Stomach (tissue), 9 donors: ENCODE results near the gene CFAP97D2. TPM values are rescaled to one million over a fixed set of nuclear protein-coding genes. Genes with fewer than 3 reads are reported as not detected.
"Not testable (repeated sequence)": the region's sequence is repeated elsewhere in the genome, so short reads cannot be mapped to it uniquely, and the experiment has no call there.

Source experiments
- DNase-seq, 2 donors: peaks; one replicate each; pipeline versions ENCODE4 v3.0.0 to v3.0.0-alpha.2; 2013 to 2019
- H3K27ac ChIP-seq, 5 donors: fragments of 200-600 bp in 4 of 5; sonication (generic) in 4 of 5; one replicate each; pipeline ENCODE4 v1.5.1; 2013 to 2019; ENCODE audit warnings: mild to moderate bottlenecking in 1 of 5, moderate library complexity in 1 of 5
- H3K27me3 ChIP-seq, 3 donors: fragments of 200-600 bp; sonication (generic); one replicate each; pipeline ENCODE4 v1.5.1; 2017 to 2019; ENCODE audit warnings: mixed run types in 1 of 3
- H3K36me3 ChIP-seq, 4 donors: fragments of 200-600 bp; sonication (generic); 1 replicate in 3 of 4; 2 replicates in 1 of 4; pipeline ENCODE4 v1.5.1; 2016 to 2019
- H3K4me1 ChIP-seq, 4 donors: fragments of 200-600 bp; sonication (generic); one replicate each; pipeline ENCODE4 v1.5.1; 2016 to 2019
- H3K4me3 ChIP-seq, 4 donors: fragments of 200-600 bp; sonication (generic) in 3 of 4; one replicate each; pipeline ENCODE4 v1.5.1; 2016 to 2019; ENCODE audit warnings: mild to moderate bottlenecking in 1 of 4
- H3K9me3 ChIP-seq, 4 donors: fragments of 200-600 bp; sonication (generic); one replicate each; pipeline ENCODE4 v1.5.1; 2016 to 2019
- EP300 ChIP-seq: sonication (generic); formaldehyde crosslinking; IDR thresholded peaks from one replicate; pipeline ENCODE4 v1.6.1; 2017; ENCODE audit warnings: antibody characterized with exemption
- POLR2A ChIP-seq, 4 donors: fragments of 450-650 bp; IDR thresholded peaks; one replicate each; pipeline ENCODE4 v1.6.1; 2016; ENCODE audit warnings: antibody characterized with exemption in 4 of 4, control low read depth in 2 of 4, mild to moderate bottlenecking in 1 of 4, moderate library complexity in 1 of 4
- POLR2AphosphoS5 ChIP-seq, 3 donors: sonication (generic); formaldehyde crosslinking; IDR thresholded peaks; one replicate each; pipeline ENCODE4 v1.6.1; 2016; ENCODE audit warnings: antibody characterized with exemption in 3 of 3
- WGBS, 5 donors: extraction: QIAGEN DNeasy Blood & Tissue Kit in 3 of 5; methylation state at CpG; one replicate each; pipeline versions ENCODE4 v1.1.5 to v1.1.7; 2013 to 2018; 5-methylcytosine and 5-hydroxymethylcytosine counted together
- intact Hi-C: fragments of 100-400 bp; cut with DNase I; formaldehyde crosslinking; loops from one replicate; pipeline ENCODE4 v1.15.1; 2023; ENCODE audit warnings: low total_unique reads
- polyA plus RNA-seq, 3 donors: library from polyadenylated mRNA; stranded (reverse); fragments of 200-250 nt; gene quantifications; one replicate each; pipeline ENCODE4 v1.2.3, GENCODE V29; 2013
- total RNA-seq, 5 donors: library from RNA; depleted of rRNA; stranded (reverse); fragments of >200 nt; gene quantifications; one replicate each; pipeline versions ENCODE4 v1.1.0 to v1.2.3, GENCODE V29; 2014 to 2016
- TF ChIP-seq, protein P1 (sequence below), 7 experiments: fragments of 450-650 bp in 4 of 7; fragments of 200-600 bp in 3 of 7; sonication (generic) in 3 of 7; IDR thresholded peaks; one replicate each; pipeline ENCODE4 v1.5.1; 2016 to 2019; ENCODE audit warnings: antibody characterized with exemption in 7 of 7, control low read depth in 2 of 7, mild to moderate bottlenecking in 1 of 7
- donor health status: healthy with polysubstance abuse.
- donor health status: Bipolar disorder and iron deficiency.
- donor health status: healthy.

The CFAP97D2 gene
- total and polyA plus RNA-seq, 8 donors, result not detected

DNA sequence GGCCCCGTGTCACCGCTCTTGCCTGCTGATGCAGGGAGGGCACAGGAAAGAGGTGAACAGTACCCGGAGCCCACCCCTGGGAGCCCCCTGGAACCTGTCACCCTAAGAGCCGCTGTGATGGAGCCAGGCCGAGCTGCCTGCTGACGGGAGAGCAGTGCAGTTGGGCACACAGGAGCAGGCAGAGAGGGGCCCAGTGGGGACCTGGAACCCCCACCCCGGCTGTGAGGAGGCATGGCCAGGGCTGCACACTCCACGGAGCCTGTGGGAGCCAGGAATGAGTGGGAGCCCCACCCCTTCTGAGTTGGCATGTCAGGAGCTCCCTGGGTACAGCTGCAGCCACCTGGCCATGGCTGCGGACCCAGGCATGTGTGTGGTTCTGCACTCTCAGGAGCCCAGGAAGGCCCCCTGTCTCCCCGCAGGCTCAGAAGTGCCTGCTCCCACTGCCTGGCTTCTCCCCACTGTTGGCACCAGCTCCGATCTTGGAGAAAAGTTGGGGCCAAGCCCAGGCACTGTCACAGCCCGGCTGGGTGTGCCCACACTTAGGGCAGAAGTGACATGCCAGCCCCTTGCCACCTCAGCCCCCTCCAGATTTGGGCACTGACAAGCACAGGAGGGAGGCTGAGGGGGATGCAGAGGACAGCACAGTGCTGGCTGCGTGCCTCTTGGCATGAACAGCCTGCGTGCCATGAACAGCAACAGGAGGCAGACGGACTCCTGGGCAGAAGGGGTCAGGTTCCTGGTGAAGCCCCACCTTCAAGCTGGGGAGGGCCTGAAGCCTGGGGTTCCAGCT lies 6.3 kb downstream of the CFAP97D2 start:
- TF ChIP-seq, protein P1, sequence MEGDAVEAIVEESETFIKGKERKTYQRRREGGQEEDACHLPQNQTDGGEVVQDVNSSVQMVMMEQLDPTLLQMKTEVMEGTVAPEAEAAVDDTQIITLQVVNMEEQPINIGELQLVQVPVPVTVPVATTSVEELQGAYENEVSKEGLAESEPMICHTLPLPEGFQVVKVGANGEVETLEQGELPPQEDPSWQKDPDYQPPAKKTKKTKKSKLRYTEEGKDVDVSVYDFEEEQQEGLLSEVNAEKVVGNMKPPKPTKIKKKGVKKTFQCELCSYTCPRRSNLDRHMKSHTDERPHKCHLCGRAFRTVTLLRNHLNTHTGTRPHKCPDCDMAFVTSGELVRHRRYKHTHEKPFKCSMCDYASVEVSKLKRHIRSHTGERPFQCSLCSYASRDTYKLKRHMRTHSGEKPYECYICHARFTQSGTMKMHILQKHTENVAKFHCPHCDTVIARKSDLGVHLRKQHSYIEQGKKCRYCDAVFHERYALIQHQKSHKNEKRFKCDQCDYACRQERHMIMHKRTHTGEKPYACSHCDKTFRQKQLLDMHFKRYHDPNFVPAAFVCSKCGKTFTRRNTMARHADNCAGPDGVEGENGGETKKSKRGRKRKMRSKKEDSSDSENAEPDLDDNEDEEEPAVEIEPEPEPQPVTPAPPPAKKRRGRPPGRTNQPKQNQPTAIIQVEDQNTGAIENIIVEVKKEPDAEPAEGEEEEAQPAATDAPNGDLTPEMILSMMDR (IDR thresholded peaks at IDR 0.05), result no peak
- TF ChIP-seq POLR2A (IDR thresholded peaks at IDR 0.05) (no peak), POLR2AphosphoS5 (IDR thresholded peaks at IDR 0.05) (no peak), EP300 (no peak)
- peaks cover 0 to 4% (median 0%) of the 10 kb centered on the region in 4 donors for H3K4me1 ChIP-seq
- no peak overlapping the region for H3K4me3 ChIP-seq
- DNase-seq, result no peak
- H3K27me3 ChIP-seq, result no peaks in the 10 kb centered on the region
- no peaks in the 10 kb centered on the region for H3K36me3 ChIP-seq
- H3K9me3 ChIP-seq, result peaks cover 0 to 12% (median 4%) of the 10 kb centered on the region in 4 donors
- intact Hi-C loops, result no loop called here
- WGBS, 5 donors, result 82 to 92% (median 89%) methylated on average over 8 to 15 of the region's 15 CpGs
- H3K27ac ChIP-seq, result no peak overlapping the region

DNA sequence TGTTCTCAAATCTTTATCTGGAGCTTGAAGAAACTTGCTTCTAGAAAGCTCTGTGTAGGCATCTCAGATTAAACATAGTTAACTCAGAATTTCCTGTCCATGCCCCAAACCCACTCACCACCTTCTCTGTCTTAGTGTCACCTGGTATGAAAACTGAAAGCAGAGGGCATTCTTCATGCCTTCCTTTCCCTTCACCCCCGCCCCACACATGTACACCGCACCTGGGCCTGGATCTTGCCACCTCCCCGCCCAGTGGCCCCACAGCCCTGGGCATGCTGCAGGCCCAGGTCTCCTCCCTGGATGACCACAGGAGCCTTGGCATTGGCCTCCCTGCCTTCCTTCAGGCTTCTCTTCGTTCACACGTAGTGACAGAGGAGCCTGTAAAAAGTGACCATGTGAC lies 15.8 kb downstream of the CFAP97D2 start:
- Histone ChIP-seq H3K4me1 (no peaks in the 10 kb centered on the region), H3K27ac (no peak overlapping the region), H3K9me3 (peaks cover 0 to 4% (median 0%) of the 10 kb centered on the region in 4 donors), H3K4me3 (no peak overlapping the region), H3K27me3 (peaks cover 0 to 5% (median under 1%) of the 10 kb centered on the region in 3 donors), H3K36me3 (no peaks in the 10 kb centered on the region)
- WGBS, 5 donors, result 61 to 82% (median 65%) methylated on average over 5 of the region's 5 CpGs
- DNase-seq, result no peak
- TF ChIP-seq EP300 (no peak), POLR2A (IDR thresholded peaks at IDR 0.05) (no peak), POLR2AphosphoS5 (IDR thresholded peaks at IDR 0.05) (no peak)
- TF ChIP-seq, protein P1 (IDR thresholded peaks at IDR 0.05), result no peak
- intact Hi-C loops, result no loop called here

DNA sequence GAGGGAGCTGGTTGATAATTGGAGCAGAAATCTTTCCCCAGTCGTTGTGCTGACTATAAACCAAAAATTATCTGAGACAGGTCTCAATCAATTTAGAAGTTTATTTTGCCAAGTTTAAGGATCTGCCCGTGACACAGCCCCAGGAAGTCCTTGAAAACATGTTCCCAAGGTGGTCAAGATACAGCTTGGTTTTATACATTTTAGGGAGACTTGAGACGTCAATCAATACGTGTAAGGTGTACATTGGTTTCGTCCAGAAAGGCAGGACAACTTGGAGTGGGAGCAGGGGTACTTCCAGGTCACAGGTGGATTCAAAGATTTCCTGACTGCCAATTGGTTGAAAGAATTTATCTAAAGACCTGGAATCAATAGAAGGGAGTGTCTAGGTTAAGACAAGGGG lies 17.6 kb downstream of the CFAP97D2 start:
- H3K27me3 ChIP-seq, result peaks cover 0 to 19% (median 9%) of the 10 kb centered on the region in 3 donors
- peaks cover 0 to 4% (median 0%) of the 10 kb centered on the region in 4 donors for H3K9me3 ChIP-seq
- H3K4me3 ChIP-seq, result no peak overlapping the region
- 57 to 82% (median 65%) methylated on average over 5 of the region's 5 CpGs for WGBS, 5 donors
- no peaks in the 10 kb centered on the region for H3K4me1 ChIP-seq
- TF ChIP-seq POLR2A (IDR thresholded peaks at IDR 0.05), result no peak
- no peak for TF ChIP-seq EP300
- TF ChIP-seq POLR2AphosphoS5 (IDR thresholded peaks at IDR 0.05), result no peak
- TF ChIP-seq, protein P1 (IDR thresholded peaks at IDR 0.05), result no peak
- intact Hi-C loops, result no loop called here
- H3K27ac ChIP-seq, result no peak overlapping the region
- no peak for DNase-seq
- H3K36me3 ChIP-seq, result no peaks in the 10 kb centered on the region

DNA sequence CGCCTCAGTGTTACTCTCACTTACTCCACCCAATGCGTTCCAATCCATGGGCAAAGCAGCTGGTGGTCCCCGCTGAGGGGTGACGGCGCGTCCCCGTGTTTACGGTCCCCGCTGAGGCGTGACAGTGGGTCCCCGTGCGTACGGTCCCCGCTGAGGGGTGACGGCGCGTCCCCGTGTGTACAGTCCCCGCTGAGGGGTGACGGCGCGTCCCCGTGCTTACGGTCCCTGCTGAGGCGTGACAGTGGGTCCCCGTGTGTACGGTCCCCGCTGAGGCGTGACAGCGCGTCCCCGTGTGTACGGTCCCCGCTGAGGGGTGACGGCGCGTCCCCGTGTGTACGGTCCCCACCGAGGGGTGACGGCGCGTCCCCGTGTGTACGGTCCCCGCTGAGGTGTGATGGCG lies 19.5 kb downstream of the CFAP97D2 start:
- H3K27ac ChIP-seq, result no peak overlapping the region
- WGBS, 5 donors, result 76 to 100% (median 97%) methylated on average over 4 to 47 of the region's 47 CpGs
- no peak overlapping the region for H3K4me3 ChIP-seq
- no peak for DNase-seq
- no peaks in the 10 kb centered on the region for H3K36me3 ChIP-seq
- no peak for TF ChIP-seq EP300
- no peak for TF ChIP-seq POLR2A (IDR thresholded peaks at IDR 0.05)
- no peak for TF ChIP-seq POLR2AphosphoS5 (IDR thresholded peaks at IDR 0.05)
- TF ChIP-seq, protein P1 (IDR thresholded peaks at IDR 0.05), result no peak
- H3K9me3 ChIP-seq, result peaks cover 0 to under 1% (median 0%) of the 10 kb centered on the region in 4 donors
- peaks cover 0 to 29% (median 9%) of the 10 kb centered on the region in 3 donors for H3K27me3 ChIP-seq
- intact Hi-C loops, result no loop called here
- no peaks in the 10 kb centered on the region for H3K4me1 ChIP-seq

GRCh38 chr13:114199526-114199925 lies 20.5 kb downstream of the CFAP97D2 start:
- H3K4me1 ChIP-seq, H3K4me3 ChIP-seq, H3K27ac ChIP-seq, H3K9me3 ChIP-seq, DNase-seq, H3K36me3 ChIP-seq, intact Hi-C loops: not testable (repeated sequence)
- 26 to 78% (median 30%) methylated on average over 27 to 59 of the region's 75 CpGs for WGBS, 5 donors
- peaks cover 0 to 29% (median 9%) of the 10 kb centered on the region in 3 donors for H3K27me3 ChIP-seq
